Adrenal gland (tissue), 12 donors: ENCODE data around the gene CARS1. TPM values are rescaled to one million over a fixed set of nuclear protein-coding genes. Genes with fewer than 3 reads are reported as not detected.

Experiments
- DNase-seq, 7 donors: peaks; one replicate each; pipeline ENCODE4 v3.0.0-alpha.2; 2019 to 2020
- H3K27ac ChIP-seq, 5 donors: fragments of 200-600 bp; sonication (generic) in 4 of 5; 1 replicate in 3 of 5; 2 replicates in 2 of 5; pipeline versions ENCODE4 v1.5.1 to v1.8.0; 2016 to 2020; ENCODE audit warnings: mild to moderate bottlenecking in 1 of 5
- H3K27me3 ChIP-seq: fragments of 200-600 bp; 2 replicates; pipeline ENCODE4 v1.8.0; 2021
- H3K36me3 ChIP-seq, 2 donors: fragments of 200-600 bp; replicated peaks in 1 of 2; 1 replicate in 1 of 2; 2 replicates in 1 of 2; pipeline versions ENCODE4 v1.5.1 to v1.8.0; 2018 to 2022
- H3K4me1 ChIP-seq, 2 donors: fragments of 200-600 bp; replicated peaks in 1 of 2; 1 replicate in 1 of 2; 2 replicates in 1 of 2; pipeline versions ENCODE4 v1.5.1 to v1.8.0; 2018 to 2021
- H3K4me3 ChIP-seq, 4 donors: fragments of 200-600 bp; sonication (generic) in 3 of 4; one replicate each; pipeline ENCODE4 v1.5.1; 2016 to 2018
- H3K9me3 ChIP-seq, 3 donors: fragments of 200-600 bp; sonication (generic) in 1 of 3; replicated peaks in 1 of 3; 1 replicate in 2 of 3; 2 replicates in 1 of 3; pipeline versions ENCODE4 v1.5.1 to v1.8.0; 2016 to 2021
- CTCF ChIP-seq, 6 experiments: fragments of 450-650 bp in 4 of 6; fragments of 200-600 bp in 2 of 6; sonication (generic) in 1 of 6; IDR thresholded peaks; 1 replicate in 5 of 6; 2 replicates in 1 of 6; pipeline versions ENCODE4 v1.5.1 to v1.8.0; 2016 to 2021; ENCODE audit warnings: antibody characterized with exemption in 6 of 6, mild to moderate bottlenecking in 2 of 6, moderate library complexity in 1 of 6
- POLR2A ChIP-seq, 2 donors: fragments of 450-650 bp; IDR thresholded peaks; one replicate each; pipeline ENCODE4 v1.6.1; 2017; ENCODE audit warnings: antibody characterized with exemption in 2 of 2, mild to moderate bottlenecking in 2 of 2, moderate library complexity in 1 of 2
- WGBS, 4 donors: extraction: QIAGEN DNeasy Blood & Tissue Kit in 2 of 4; methylation state at CpG; one replicate each; pipeline versions ENCODE4 v1.1.5 to v1.1.7; 2013 to 2017; 5-methylcytosine and 5-hydroxymethylcytosine counted together
- intact Hi-C, 2 donors: fragments of 100-400 bp; cut with DNase I; formaldehyde crosslinking; loops; one replicate each; pipeline versions ENCODE4 v1.14.1 to v1.15.0; 2022 to 2023
- polyA plus RNA-seq, 3 donors: library from polyadenylated mRNA; stranded (reverse); fragments of 200-250 nt in 2 of 3; fragments of 350-450 nt in 1 of 3; fragmentation: Illumina TruSeq in 1 of 3; extraction: RNeasy Lipid Tissue Mini Kit (QIAGEN cat#74804) in 1 of 3; gene quantifications; one replicate each; pipeline ENCODE4 v1.2.3, GENCODE V29; 2013 to 2014
- total RNA-seq, 9 donors: library from RNA; depleted of rRNA in 4 of 9; stranded (reverse); fragments of >200 nt in 4 of 9; fragments of 120-200 nt in 1 of 9; fragmentation: NEBNext Ultra II Directional in 1 of 9; extraction: Animal tissue kit (Norgen Biotek cat#: 25700) in 1 of 9; gene quantifications; one replicate each; pipeline versions ENCODE4 v1.1.0 to v1.2.4, GENCODE V29; 2013 to 2023
- donor health status: healthy with polysubstance abuse.
- donor health status: Bipolar disorder and iron deficiency.
- donor health status: DM: yes; HTN: yes; CAD: no.
- donor health status: DM: no; HTN: no; CAD: no.
- donor health status: DM: no; HTN: no; CAD: no.
- donor health status: DM: yes; HTN: yes; CAD: no.

CARS1 gene
- total and polyA plus RNA-seq, 12 donors = 17.2 to 46.7 (median 31.5) TPM

GRCh38 chr11:3026803-3027202 is 30.4 kb downstream of the CARS1 start:
- Histone ChIP-seq H3K36me3 (peaks cover 0 to 49% of the 10 kb centered on the region in 2 donors), H3K27ac (no peak overlapping the region), H3K4me3 (no peak overlapping the region), H3K4me1 (peaks cover 0 to 6% of the 10 kb centered on the region in 2 donors), H3K9me3 (no peaks in the 10 kb centered on the region), H3K27me3 (no peaks in the 10 kb centered on the region)
- no peak for DNase-seq
- WGBS, 4 donors = 91 to 96% (median 92%) methylated on average over 3 to 8 of the region's 8 CpGs
- intact Hi-C loops = no loop called here
- TF ChIP-seq POLR2A (IDR thresholded peaks at IDR 0.05) (no peak), CTCF (IDR thresholded peaks at IDR 0.05) (no peak)

- 83 to 92% (median 87%) methylated on average over 4 of the region's 4 CpGs for WGBS, 4 donors
- TF ChIP-seq POLR2A (IDR thresholded peaks at IDR 0.05) = no peak
- Histone ChIP-seq H3K27me3 (no peaks in the 10 kb centered on the region), H3K36me3 (peaks cover 0 to 55% of the 10 kb centered on the region in 2 donors), H3K4me3 (no peak overlapping the region), H3K27ac (peak overlapping the region in 3 of 5 donors; percentile 16 to 52 (median 21)), H3K9me3 (no peaks in the 10 kb centered on the region), H3K4me1 (peaks cover 0 to 6% of the 10 kb centered on the region in 2 donors)
- DNase-seq = no peak
- intact Hi-C loops = no loop called here
Measured at GRCh38 chr11:3022982-3023381, 34.2 kb downstream of the CARS1 start.

- no peak overlapping the region for H3K4me3 ChIP-seq
- no peaks in the 10 kb centered on the region for H3K9me3 ChIP-seq
- H3K36me3 ChIP-seq = peaks cover 0 to 56% of the 10 kb centered on the region in 2 donors
- H3K4me1 ChIP-seq = peaks cover 0 to 6% of the 10 kb centered on the region in 2 donors
- H3K27ac ChIP-seq = peak overlapping the region in 3 of 5 donors; percentile 16 to 52 (median 21)
- intact Hi-C loops = no loop called here
- no peaks in the 10 kb centered on the region for H3K27me3 ChIP-seq
- 76 to 85% (median 83%) methylated on average over 13 to 14 of the region's 14 CpGs for WGBS, 4 donors
- no peak for TF ChIP-seq POLR2A (IDR thresholded peaks at IDR 0.05)
- no peak for TF ChIP-seq CTCF (IDR thresholded peaks at IDR 0.05)
- no peak for DNase-seq
Measured at GRCh38 chr11:3022300-3022967, 34.8 kb downstream of the CARS1 start.

GRCh38 chr11:3021125-3021524 is 36.1 kb downstream of the CARS1 start:
- Histone ChIP-seq H3K27ac (no peak overlapping the region), H3K4me3 (no peak overlapping the region), H3K4me1 (peaks cover 0 to 6% of the 10 kb centered on the region in 2 donors), H3K9me3 (no peaks in the 10 kb centered on the region), H3K27me3 (no peaks in the 10 kb centered on the region), H3K36me3 (peaks cover 0 to 57% of the 10 kb centered on the region in 2 donors)
- peak in 1 of 7 donors; percentile 32 for DNase-seq
- intact Hi-C loops = no loop called here
- WGBS, 4 donors = 57 to 69% (median 63%) methylated on average over 4 of the region's 4 CpGs
- TF ChIP-seq CTCF (IDR thresholded peaks at IDR 0.05) (peak in 5 of 6 experiments; percentile 26 to 37 (median 37)), POLR2A (IDR thresholded peaks at IDR 0.05) (no peak)

- H3K9me3 ChIP-seq = no peaks in the 10 kb centered on the region
- H3K36me3 ChIP-seq = peaks cover 0 to 59% of the 10 kb centered on the region in 2 donors
- H3K27me3 ChIP-seq = no peaks in the 10 kb centered on the region
- WGBS, 4 donors = 82 to 91% (median 90%) methylated on average over 9 to 12 of the region's 12 CpGs
- no peak for DNase-seq
- intact Hi-C loops = no loop called here
- no peak overlapping the region for H3K27ac ChIP-seq
- no peak overlapping the region for H3K4me3 ChIP-seq
- peaks cover 0 to 6% of the 10 kb centered on the region in 2 donors for H3K4me1 ChIP-seq
- TF ChIP-seq CTCF (IDR thresholded peaks at IDR 0.05) (no peak), POLR2A (IDR thresholded peaks at IDR 0.05) (no peak)
Measured at GRCh38 chr11:3020011-3020410, 37.2 kb downstream of the CARS1 start.
